Measurements from ENCODE around the gene PRTFDC1.
"Not testable (repeated sequence)": the region's sequence is repeated elsewhere in the genome, so short reads cannot be mapped to it uniquely, and the experiment has no call there.

PRTFDC1 gene, protein sequence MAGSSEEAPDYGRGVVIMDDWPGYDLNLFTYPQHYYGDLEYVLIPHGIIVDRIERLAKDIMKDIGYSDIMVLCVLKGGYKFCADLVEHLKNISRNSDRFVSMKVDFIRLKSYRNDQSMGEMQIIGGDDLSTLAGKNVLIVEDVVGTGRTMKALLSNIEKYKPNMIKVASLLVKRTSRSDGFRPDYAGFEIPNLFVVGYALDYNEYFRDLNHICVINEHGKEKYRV

DNA sequence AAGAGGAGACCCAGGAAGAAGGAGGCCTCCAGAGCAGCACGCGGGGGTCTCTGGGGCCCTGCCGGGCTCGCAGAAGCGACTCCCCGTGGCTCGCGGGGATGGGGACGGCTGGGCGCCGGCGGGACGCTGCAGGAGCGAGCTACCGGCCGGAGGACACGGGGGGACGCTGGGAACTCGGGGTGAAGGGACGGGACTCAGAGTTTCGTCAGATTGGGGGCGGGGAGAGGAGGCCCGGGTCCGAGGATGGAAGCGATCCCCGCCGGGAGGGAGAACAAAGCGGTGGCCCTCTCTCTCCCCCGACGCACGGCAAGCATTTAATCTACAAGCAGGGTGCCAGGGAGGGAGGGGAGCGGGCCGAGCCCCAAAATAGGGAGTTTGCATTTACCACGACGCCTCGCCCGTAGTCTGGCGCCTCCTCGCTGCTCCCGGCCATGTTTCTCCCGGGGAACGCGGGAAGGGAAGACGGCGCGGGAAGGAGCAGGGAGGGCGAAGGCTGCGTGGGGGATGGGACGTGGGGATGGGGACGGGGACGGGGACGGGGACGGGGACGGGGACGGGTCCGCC lies at the start of gene PRTFDC1:
PRTFDC1 (minus strand) TSS at position 464 of the 564 bp plus-strand sequence; CDS start at position 433, 31 bp downstream.
- DNase-seq = no peak

DNA sequence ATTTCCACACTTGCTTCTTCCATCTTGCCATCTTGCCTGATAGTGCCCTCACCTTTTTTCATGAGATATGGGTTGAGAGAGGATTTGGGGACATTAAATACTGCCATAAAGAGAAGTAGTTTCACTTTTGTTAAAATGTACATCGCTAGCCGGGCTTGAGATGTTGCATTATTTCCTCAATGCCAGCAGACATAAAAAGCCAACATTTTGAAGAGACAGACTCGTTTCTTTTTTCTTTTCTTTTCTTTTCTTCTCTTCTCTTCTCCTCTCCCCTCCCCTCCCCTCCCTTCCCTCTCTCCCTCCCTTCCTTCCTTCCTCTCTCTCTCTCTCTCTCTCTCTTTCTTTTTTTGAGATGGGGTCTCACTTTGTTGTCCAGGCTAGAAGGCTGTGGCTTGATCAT lies 45.6 kb upstream of the PRTFDC1 start:
- no peak for DNase-seq

DNA sequence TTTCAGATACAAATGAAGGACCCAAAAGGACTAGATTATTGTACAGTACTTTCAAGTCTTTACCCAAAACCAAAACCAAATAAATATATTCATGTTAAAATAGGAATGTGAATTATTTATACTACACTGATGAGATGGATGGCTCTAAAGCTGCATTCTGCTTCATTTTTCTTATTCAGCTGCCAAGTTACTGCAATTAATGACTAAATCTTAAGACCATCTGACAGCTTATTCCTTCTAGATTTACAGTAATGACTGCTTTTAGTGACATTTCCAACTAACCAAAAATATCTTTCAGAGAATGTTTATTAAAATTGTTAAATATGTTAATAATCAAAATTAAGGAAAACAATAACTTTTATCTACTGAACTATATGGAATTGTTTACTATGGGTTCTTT lies 42.7 kb upstream of the PRTFDC1 start:
- DNase-seq = no peak

DNA sequence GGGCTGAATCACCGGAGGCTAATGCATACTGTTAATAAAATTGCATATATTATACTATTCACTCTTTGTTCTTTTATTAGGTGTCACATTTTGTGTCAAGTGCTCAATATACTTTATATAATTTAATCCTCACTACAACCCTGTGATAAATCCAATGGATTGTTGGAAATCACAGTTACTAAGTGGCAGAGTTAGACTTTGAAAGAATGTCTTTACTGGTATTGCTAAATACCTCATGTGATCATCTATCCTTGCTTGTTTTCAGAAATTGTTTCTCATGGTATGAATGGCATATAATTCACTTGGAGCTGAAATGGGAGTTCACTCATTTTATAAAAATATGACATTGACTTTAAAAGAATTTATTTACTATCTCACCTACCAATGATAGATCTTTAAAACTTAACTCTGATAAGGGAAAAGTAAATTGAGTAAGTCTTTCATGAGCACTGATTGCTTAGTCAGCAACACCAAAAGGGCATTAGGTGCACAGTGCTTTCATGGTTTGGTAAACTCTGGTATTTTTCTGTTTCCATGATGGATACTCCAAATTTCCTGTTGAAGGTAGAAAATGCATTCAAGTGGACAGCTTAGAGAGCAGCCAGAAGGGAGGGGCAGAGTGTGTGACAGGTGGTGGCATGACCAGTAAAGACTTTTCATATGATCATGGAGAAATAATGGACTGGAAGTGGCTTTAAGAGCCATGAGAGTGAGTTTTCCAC lies 41.0 kb upstream of the PRTFDC1 start:
- no peak for DNase-seq

DNA sequence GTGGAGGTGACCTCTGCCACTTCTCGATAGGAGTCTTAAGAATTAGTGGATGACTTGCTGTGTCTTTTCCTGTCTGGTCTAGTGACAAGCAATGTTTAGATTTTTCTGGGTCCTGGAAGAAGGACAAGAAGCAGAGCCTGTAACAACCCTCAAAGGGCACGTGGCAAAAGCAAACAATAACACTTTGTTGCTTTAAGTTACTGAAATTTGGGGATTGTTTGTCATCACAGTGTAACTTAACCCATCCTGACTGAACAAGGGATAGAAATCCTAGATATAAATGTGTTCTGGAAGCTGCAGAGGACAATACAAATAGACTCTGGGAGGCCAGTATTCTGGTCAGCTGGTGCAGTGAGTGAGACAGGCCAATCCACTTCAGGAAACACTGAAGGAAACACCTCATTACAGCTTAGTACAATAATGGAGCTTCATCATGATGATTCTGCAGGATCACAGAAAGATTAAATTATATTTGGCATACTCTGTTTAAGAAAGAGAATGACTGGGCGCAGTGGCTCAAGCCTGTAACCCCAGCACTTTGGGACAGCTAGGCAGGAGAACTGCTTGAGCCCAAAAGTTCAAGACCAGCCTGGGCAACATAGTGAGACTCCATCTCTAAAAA lies 40.2 kb upstream of the PRTFDC1 start:
- DNase-seq = no peak

GRCh38 chr10:24991298-24991697 lies 38.9 kb upstream of the PRTFDC1 start:
- DNase-seq = no peak

DNA sequence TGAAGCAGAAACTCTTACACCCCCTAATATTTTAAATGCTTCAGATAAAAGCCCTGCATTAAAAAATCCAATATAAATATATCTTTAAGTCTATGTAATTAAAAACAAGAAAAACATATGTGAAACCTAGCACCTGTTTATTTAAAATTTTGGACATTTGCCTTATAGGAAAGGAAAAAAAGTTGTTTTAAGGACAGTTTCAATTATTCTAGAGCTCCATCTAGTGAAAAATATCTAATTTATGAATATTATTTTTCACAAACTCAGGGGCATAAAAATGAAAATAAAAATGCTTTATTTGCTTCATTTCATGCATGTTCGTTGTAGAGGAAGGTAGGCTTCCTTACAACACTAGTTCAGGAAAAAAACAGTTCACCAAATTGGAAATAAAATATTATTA lies 37.5 kb upstream of the PRTFDC1 start:
- no peak for DNase-seq

- DNase-seq = no peak
Measured at GRCh38 chr10:24988831-24989640, 36.6 kb upstream of the PRTFDC1 start.

GRCh38 chr10:24984906-24985305 lies 32.5 kb upstream of the PRTFDC1 start:
- no peak for DNase-seq

- no peak for DNase-seq
Measured at GRCh38 chr10:24983946-24984345, 31.5 kb upstream of the PRTFDC1 start.

DNA sequence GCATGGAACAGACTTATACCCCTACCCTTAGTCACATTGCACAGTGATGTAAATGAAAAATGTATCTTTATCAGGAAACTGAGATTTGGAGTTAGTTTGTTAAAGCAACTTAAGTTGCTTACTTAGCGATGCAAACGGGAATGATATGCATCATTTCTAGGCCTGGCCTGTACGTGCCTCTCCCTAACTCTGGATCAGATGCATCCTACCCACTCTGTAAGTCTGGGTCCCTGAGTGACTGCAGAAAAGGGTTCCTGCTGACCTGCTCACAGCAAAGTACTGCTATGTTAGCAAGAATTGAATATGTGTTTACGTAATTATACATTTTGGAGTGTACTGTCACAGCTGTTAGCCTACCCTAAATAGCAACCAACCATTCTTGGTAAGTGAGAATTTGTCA lies 30.7 kb upstream of the PRTFDC1 start:
- no peak for DNase-seq

DNA sequence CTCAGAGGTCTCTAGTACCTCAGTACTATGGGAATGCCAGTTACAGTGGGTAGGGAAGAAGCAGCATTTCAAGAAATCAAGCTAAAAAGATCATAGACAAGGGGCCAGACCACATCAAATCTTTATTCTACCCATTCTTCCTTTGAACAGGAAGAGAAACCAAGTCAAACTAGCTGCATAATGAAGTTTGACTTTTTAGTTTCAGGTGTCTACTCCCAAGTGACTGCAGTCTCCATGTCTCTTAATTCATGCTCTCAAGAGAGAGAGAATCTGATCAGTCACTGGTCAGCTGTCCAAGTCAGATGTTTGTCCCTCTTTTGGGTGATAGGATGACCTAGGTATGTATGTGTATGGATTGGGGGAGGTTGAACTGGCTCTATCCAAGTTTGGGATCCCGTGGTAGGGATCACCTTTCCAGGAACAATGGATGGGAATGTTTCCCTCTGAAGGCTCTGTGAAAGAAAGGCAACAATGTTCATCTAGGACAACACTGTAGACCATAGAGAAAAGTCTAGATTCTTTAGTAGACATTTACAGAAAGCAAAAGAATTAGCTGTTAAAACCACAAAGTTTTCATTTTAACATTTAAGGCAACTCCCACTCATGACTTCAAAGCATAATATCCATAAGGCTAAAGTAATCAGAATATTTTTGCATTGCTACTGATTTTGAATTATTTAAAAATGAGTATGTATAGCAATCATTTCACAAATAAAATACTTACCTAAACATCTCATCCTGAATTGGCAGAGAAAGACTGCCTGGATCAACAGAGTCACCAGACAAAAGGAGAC lies 30.1 kb upstream of the PRTFDC1 start:
- no peak for DNase-seq

- DNase-seq = no peak
Measured at GRCh38 chr10:24981161-24981710, 28.8 kb upstream of the PRTFDC1 start.

GRCh38 chr10:24979685-24980084 lies 27.3 kb upstream of the PRTFDC1 start:
- no peak for DNase-seq

DNA sequence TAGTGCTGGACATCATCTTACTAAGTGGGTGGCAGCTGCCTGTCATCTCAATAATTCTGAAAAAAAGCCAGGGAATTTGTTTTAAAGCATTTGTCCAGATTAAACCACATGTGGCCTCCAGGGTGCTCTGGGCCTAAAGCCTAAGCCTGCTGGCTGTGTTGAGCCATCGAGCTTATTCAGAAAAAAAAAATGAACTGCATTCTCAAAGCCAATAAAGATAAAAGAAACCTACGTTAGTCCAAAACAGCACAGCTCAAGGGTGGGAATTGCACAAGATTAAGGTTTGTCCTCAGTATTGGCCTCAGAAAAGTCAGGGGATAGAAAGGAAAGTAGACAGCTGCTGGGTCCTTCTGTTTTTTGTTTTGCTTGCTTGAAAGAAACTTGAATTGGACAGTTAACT lies 22.6 kb upstream of the PRTFDC1 start:
- DNase-seq = no peak

DNA sequence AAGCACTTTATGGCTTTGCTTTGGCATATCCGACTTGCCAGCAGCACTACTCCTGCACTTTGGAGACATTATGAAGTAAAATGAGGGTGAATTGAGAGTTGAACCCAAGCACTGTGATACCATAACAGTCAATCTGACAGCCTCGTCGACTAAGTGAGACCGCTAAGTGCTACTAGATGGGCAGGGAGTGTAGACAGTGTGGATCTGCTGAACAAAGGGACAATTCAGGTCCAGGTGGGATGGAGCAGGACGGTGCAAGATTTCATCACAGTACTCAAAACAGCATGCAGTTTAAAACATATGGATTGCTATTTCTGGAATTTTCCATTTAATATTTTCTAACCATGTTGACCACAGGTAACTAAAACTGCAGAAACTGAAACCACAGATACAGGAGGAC lies 20.8 kb upstream of the PRTFDC1 start:
- DNase-seq = no peak

DNA sequence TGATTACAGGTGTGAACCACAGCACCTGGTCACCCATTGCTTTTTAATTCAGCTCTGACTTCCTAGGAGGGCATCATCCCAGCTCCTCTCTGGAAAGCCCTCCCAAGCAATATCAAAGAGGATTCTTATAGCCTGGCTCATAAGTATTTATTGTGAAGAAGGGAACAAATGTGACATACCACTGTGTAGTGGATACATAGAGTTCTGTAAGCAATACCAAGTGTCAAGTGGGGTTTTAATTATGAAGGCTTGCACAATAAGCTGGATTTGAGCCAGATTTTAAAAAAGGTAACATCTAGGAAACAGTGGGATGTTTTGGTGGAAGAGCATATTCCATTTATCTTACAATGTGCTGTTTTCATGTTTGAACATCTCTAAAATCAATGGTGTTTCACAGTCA lies 19.0 kb upstream of the PRTFDC1 start:
- no peak for DNase-seq

GRCh38 chr10:24969841-24970281 lies 17.5 kb upstream of the PRTFDC1 start:
- DNase-seq = no peak

GRCh38 chr10:24968951-24969350 lies 16.5 kb upstream of the PRTFDC1 start:
- not testable (repeated sequence) for DNase-seq

DNA sequence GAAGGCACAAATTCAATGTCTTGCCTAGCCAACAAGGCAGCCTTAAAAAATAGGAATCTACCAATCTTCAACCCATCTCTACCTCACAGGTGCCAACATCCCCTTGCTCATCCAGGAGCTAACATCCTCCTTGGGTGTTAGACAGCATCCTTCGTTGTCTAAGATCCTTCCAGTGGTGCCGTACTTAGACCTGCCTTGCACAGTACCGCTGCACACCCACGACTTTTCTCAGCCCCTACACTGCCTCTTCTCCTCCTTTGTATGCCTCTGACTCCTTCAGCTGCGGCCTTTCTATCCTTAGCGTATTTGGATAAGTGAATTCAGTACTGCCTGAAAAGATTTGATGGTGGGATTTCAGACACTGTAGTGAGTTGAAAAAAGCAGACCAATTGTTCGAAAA lies 15.9 kb upstream of the PRTFDC1 start:
- no peak for DNase-seq

- DNase-seq = no peak
Measured at GRCh38 chr10:24966962-24967481, 14.6 kb upstream of the PRTFDC1 start.

DNA sequence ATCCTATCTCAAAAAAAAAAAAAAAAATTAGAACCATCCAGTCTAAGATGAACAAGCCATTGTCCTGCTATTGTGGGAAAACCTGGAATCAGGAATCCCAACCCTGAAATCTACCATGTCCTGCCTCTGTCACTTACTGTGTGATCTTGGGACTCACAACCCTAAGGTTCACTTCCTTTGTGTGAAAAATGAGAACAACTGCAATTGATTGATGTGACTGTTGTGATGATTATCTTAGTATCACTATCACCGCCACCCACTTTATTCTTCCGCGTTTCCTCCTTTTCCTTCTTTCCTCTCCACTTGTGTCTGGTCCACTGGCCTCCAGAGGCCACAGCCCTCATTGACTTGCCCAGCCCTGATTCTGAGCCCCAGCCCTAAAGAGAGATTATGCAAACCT lies 12.6 kb upstream of the PRTFDC1 start:
- DNase-seq = no peak

All from activated CD4-positive, CD25-positive, alpha-beta regulatory T cell (primary cell).